DMS153 (cell line): ENCODE measurements around the gene CLCN3.
"Not testable (repeated sequence)": the region's sequence is repeated elsewhere in the genome, so short reads cannot be mapped to it uniquely, and the experiment has no call there.

Experiments
- DNase-seq: peaks from one replicate; lab custom pipeline; 2025; lab: John Stamatoyannopoulos, UW

CLCN3 gene

DNA sequence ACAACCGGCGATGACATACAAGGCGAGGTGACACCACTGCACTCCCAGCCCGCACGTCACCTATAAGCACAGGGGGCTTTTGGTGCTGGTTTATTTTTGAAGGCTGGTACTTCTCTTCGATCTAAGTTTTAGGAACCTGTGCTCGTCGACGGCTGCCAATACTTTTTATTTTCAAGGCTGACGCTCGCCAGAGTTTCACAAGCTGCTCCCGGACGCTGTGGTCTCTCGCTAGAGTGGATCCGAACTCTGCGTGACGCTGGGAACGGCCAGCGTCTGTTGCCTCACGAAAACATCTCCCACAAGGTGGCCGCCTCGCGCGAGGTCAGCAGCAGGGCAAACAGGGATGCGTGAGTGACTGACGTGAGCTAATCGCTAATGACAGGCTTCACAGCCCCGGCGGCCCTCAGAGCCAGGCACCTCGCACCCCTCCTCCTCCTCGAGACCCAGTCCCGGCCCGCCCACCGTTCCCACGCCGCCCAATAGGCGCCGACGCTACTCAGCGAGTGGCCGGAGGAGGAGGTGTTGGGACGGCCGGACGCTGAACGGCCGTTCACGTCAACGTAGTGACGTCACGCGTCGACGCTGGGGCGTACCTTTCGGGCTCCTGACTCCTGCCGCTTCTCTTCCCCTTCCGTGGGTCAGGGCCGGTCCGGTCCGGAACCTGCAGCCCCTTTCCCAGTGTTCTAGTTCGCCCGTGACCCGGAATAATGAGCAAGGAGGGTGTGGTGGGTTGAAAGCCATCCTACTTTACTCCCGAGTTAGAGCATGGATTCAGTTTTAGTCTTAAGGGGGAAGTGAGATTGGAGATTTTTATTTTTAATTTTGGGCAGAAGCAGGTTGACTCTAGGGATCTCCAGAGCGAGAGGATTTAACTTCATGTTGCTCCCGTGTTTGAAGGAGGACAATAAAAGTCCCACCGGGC lies at the start of gene CLCN3:
Gene CLCN3, plus strand, starts transcription at position 621 of the 922 bp plus-strand sequence. CDS start 15,351 bp downstream, outside the sequence.
- DNase-seq = peak; percentile 96

DNA sequence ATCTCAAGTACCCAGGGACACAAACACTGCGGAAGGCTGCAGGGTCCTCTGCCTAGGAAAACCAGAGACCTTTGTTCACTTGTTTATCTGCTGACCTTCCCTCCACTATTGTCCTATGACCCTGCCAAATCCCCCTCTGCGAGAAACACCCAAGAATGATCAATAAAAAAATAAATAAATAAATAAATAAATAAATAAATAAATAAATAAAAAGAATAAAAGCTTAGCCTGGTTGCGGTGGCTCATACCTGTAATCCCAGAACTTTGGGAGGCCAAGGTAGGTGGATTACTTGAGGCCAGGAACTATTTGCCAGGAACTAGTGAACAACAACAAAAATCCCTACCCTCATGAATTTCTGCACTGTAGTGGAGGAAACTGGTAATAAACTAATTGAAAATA lies 49.4 kb upstream of the CLCN3 start:
- not testable (repeated sequence) for DNase-seq

DNA sequence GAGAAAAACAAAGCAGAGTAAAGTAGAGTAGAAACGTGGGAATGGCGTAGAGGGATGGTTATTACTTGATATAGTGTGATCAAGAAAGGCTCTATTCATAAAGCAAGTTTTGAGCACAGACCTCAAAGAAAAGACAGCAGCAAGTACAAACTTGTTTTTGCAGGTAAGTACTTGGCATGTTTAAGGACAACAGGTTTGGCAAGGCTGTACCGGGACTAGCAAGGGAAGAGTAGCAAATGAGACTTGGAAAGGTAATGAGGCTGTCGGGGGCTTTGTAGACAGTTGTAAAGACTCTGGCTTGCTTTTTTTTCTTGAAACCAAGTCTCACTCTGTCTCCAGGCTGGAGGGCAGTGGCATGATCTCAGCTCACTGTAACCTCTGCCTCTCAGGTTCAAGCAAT lies 48.9 kb upstream of the CLCN3 start:
- no peak for DNase-seq

DNA sequence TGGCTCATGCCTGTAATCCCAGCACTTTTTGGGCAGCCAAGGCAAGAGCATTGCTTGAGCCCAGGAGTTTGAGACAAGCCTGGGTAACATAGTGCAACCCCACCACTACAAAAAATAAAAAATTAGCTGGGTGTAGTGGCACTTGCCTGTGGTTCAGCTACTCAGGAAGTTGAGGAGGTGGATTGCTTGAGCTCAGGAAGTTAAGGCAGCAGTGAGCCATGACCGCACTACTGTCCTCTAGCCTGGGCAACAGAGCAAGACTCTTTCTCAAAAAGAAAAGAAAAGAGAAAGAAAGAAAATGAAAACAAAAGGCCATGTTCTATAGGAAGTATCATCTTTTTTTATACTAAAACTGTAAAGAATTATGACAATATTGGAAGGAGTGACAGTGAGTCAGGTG lies 46.5 kb upstream of the CLCN3 start:
- no peak for DNase-seq

DNA sequence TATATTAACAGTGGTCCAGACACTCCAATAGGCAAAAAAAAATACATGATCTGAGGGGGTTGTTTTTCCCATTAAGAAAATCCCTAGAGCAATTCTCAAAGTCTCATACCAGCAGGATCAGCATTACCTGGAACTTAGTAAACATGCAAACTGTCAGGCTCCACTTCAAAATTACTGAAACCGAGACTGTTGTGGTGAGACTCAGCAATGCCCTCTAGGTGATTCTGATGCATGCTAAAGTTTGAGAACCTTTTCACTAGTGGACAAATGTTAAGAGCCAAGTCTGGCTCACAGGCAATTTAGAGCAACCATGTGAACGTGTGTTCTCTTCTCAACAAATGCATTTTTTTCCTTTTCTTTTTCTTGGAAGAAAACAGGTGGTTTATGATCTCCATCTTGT lies 38.2 kb upstream of the CLCN3 start:
- no peak for DNase-seq

DNA sequence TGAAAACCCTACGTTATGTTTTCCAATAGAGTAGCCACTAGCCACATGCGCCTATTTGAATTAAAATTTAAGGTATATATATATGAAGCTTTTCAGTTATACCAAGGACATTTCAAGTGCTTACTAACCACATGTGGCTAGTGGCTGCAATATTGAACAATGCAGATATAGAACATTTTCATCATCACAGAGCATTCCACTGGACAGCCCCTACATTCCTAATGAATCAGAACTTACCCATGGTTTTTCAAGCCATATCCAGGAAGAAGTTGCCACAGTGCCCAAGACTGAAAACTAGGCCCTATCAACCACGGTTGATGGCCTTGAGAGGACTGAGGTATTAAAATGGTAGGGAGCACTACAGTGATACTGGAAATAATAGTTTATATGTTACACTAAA lies 37.7 kb upstream of the CLCN3 start:
- no peak for DNase-seq

DNA sequence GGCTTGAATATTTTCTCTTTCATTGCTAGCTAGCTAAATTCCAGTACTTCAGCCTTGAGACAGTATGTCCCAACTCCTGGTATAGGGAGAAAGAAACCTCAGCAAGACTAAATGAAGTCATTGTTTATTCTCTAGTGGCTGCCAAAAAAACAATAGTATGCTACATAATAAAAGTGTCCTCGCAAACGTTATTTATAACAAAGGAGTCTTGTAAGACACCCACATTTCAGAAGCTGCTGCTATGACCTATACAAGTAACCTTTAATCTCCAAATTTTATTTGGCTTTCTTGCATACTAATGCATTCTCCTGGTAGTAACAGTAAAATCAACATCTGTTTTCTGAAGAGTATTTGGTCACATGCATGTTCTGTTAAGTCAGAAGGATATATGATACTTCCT lies 36.8 kb upstream of the CLCN3 start:
- no peak for DNase-seq

DNA sequence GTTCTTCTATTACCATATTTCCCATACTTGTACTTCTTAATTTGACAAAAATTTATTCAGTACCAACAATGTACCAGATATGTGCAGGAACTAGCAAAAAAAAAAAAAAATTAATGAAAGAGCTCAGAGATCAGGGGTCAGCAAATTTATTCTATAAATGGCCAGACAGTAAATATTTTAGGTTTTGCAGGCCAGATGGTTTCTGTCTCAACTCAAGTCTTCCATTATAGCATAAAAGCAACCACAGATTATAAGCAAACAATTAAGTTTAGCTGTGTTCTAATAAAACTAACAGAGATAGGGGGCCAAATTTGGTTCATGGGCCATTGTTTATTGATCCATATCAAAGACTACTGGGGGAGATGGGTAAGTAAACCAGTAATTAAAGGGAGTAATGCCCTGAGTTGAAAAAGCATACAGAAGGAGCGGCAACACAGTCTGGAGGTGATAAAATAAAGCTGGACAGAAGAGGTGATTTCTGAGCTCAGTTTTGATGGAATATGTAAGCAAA lies 27.3 kb upstream of the CLCN3 start:
- no peak for DNase-seq

DNA sequence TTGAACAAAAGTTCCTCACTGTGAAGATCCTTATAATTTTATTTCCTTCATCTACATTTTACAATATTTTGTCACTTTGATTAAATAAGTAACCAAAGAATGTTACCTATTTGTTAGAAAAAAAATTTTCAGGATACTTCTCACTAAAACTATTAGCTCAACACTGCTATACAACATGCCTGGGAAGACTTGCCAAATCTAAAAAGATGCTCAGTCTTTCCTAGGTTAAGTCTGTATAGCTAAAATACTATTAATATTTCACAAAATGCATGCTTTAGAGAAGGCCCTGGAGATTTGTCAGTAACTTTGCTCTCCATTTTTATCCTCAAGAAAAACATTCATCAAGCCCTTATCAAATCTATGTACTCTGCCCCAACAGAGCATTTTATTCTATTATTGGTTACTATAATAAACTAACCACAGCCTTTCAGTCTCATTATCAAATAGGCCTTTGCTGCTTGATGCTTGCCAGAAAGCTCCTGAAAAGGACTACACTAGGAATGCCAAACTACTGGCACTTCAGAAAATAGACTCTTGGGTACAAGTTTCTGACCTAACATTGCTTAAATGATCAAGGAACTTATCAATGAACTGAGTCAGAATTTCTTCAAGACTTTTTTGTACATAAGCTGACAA lies 25.7 kb upstream of the CLCN3 start:
- DNase-seq = no peak

DNA sequence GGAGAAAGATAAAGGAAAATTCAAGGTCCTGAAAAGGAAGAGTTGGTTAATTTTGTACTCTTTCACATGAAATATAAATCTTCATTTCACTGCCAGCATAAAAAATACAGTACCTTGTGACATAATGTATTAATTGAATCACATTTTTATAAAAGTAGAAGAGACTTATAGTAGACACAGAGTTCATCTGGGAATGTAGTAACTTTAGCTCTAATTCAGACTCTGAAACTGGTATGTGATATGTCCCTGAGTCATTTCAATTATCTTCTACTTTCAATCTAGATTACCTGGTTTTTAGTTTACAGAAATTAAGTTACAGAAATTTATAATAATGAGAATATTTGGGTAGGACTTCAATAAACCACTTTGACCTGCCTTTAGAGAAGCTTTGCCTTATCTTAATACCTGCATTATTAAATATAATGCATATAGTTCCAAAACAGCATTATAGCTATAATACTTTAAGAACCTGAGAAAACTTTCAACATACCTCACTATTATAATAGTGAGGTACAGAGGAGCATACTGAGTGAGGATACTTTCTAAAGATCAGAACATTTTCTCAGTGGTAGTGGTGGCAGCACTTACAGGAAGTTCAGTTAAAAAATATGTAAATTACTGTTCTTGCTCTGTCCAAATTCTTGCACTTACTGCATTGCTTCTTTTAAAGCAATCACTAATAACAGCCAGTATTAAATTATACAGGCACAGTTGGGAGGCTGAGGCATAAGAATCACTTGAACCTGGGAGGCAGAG lies 19.2 kb upstream of the CLCN3 start:
- DNase-seq = no peak

DNA sequence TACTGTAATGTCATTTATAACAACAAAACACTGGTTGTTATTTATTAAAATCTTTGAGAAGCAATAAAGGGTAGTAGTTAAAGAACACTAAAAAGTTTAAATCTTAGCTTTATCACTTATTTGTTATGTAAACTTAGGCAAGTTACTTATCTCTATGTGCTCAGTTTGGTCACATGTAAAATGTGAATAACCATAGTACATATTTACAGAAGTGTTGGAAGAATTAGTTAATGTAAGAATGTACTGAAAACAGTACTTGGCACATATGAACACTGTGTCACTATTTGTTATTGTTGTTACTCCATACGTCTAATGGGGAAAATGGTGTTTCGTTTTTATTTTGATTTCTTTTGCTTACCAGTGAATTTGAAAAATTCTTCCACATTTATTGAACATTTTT lies 17.1 kb upstream of the CLCN3 start:
- no peak for DNase-seq

DNA sequence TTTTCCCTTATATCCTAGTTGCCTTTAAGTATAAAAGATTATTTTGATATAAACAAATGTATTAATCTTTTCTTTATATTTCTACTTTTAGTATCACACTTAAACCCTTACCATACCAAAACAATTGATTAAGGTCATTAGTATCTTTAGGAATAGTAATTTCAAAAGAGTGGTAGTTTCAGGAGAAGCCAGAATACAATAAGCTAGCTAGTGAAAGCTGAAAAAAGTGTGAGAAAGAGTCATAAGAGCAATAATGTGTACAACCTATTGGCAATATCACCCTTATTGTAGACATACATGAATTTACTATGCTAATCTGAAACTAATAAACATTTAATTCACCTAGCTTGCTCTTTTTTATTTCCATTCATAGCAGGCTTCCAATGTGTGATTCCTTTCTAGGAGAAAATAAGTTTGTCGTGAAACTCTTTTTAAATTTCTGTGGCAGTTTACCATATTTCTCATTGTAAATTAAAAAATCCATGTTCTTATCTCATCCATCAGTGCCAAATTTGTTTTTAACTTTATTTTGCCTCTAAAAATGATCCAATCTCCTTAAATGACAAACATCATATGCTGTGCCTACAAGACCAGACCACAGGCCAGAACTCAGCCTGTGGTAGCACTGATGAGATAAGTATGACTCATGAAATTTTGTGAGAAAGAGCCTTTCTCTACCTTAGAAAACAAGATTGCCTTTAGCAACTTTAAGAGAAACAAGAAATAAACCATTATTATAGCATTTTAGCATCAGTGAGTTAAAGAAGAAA lies 16.1 kb upstream of the CLCN3 start:
- no peak for DNase-seq

DNA sequence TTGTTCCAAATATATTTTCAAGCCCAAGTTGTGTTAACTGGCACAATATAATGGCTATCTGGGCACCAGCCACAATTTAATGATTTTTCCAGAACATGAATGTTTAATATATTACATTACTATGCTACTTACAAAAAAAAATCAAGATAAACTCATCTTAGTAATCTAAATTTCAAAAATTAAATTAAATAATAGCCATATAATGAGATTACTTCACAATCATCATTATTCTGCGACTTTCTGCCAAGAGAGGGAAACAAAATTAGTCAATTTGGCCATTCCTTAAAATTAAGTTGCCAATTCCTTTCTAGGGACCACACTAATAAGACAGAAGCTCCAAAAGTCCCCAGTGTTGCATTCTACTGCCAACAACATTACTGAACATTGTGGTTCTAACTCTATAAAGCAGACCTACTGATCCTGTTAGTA lies 15.5 kb upstream of the CLCN3 start:
- no peak for DNase-seq

DNA sequence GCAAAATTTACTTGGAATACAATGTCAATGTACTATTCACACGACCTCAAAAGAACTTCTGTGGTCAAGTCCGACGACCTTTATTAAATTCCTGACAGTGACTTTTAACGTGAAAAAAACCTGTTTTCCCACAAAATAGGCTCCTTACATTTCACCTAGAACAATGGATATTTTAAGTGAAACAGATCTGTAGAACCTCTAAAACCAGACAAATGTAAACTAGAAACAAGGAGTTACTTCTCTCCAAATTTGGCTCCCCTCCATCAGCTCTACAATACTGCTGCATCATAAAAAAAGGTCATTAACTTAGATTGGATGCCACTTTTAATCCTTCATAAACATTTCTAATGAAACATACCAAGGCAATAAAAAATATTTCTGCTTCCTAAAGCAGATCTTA lies 9.2 kb upstream of the CLCN3 start:
- DNase-seq = no peak

DNA sequence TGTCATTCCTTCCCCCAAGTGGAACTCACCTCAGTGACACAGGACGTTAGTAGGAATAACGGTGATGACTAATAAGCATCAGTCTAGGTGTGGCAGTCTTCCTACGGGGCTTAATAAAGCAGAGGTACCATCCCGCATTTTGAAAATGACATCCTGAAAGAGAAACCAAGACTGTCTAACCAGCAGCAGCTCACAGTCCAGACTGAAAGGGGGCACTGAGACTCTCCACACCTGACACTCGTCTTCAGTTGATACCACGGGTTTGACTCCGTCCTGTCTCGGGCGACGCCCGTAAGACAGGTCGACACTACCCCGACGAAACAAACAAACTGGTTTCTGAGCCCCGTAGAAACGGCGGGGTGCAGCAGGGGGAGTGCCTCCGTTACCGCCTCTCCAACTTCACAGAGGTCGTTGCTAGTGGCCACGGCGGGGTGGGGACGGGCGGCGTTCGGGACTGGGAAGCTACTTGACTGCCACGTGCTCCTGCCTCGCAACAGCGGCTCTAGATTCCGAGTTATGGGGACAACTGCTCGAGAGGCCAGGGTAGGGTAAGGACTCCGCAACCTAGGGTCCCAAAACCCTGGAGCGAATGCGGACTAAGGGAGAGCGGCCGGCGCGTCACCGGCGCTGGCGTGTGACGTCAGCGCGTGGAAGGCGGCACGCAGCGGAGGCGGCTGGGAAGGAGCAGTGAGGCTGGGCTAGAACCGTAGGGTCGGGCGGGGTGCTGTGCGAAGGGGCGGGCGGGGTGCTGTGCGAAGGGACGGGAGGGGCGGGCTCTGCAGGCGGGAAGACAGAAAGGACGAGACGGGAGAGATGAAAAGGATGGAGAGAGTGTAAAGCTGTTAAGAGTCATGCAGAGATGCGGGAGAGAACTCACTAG lies 8.1 kb upstream of the CLCN3 start, which contains the start of gene NEK1:
Gene NEK1, minus strand, starts transcription at position 593 of the 880 bp plus-strand sequence. CDS start 9,953 bp downstream, outside the sequence.
- peak; percentile 81 for DNase-seq

DNA sequence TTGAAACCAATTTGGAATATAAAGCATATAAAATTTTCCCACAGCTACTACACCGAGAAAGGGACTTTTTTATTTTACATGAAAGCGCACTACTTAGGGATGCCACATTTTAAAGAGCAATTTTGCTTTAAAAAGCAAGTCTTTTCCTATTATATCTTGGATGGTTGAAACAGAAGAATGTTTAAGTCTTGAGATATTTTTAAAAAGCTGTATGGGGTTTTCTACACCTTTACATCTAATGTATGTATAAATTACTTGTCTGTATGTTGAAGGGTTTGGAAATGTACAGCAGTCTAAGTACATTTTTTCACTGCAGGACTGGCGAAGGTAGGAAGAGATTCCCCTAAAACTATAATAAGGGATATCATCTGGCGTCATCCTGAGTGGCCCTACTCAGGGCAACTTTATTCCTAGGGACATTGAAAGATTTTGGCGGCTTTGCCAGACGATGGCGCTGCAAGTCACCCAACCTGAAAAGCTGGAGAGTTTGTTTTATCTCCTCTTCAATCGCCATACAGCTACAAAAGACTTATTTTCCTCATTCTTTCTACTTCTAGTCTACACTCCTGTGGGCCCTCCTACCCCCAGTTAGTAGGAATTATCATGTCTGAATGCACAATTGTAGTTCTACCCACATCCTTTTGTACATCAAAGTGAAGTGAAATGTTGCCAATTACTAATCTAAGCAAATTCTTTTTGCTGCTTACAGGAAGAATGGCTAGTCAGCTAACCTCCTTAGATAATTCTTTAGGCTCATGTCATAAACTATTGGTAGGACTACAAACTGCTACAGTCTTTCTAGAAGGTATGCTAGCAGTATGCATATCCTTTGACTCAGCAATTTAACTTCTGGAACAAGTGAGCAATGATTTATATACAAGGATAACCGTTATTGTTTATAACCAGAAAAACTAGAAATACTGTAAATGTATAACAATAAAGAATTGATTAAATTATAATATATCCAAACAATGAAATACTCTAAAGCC lies 7.2 kb upstream of the CLCN3 start:
- peak; percentile 39 for DNase-seq

DNA sequence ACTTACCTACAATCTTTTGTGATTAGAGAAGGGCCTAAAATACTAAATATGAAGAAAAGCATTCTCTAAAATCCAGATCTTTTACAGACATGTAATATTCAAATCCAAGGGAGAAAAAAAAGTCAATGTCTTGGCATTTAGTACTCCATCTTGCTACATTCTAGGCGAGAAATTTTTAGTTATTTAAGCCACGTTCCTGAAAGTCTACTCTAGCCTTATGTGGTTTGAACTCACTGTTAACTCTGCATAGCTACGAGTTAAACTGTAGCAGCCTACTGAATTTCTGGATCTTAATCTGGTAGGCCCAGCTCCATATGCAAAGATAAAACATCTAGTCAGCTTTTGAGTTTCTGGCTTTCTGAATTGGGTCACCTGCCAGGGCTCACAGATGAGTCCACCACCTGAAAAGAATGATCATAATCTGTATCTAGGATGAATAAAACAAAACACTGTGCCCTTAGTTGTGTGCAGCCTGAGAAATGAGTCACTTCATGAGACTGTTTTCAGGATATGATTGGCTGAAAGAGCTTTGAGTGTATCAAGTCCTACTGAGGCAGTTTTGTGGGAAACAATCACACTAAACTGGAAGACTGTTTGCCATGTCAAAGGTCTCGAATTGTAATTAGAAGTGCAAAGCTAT lies 4.8 kb upstream of the CLCN3 start:
- DNase-seq = no peak

DNA sequence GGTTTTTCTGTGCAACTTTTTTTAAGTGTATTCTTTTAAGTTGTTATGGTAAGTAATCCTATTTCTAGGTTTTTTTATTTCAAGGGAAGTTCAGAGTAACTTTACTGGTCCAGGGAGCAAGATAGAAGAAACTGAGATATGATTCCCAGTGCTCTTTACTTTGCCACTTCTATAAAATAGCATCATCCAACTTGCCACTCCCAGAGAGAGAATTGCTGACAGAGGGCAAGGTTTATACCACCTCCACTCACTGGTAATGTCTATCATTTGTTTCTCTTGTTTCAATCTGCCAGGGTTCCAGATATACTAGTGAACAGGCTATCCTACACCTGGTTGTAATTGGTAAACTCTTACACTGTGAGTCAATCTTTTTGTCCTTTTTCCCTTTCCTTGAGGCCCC lies 3.5 kb upstream of the CLCN3 start:
- DNase-seq = no peak

DNA sequence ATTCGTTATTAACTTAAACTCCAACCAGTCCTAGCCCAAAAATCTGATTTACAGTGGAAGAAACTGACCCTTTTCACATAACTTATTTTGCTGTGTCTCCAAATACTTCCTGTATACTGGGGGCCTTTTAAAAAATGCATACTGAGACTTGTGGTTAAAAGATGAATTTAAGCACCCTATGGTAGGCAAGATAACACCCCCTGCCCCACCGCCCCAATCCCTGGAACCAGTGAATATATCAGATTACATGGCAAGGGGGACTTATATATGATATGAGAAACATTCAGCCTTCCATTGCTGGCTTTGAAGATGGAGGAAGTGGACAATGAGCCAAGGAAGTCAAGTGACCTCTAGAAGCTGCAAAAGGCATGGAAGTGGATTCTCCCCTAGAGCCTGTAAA lies 3.1 kb upstream of the CLCN3 start:
- no peak for DNase-seq
